Limb (tissue), 2 donors: Measurements from ENCODE around the gene INPP4B.
A peak's percentile ranks its signal among the peaks of the same experiment; 100 is the strongest.

ENCODE experiments used
- DNase-seq, 2 donors: peaks; one replicate each; pipeline ENCODE4 v3.0.0-alpha.2; 2016; ENCODE audit errors: extremely low spot score in 2 of 2

Gene INPP4B

GRCh38 chr4:142379277-142380051 lies 466.6 kb downstream of the INPP4B start:
- peak in 1 of 2 donors; percentile 27 for DNase-seq

DNA sequence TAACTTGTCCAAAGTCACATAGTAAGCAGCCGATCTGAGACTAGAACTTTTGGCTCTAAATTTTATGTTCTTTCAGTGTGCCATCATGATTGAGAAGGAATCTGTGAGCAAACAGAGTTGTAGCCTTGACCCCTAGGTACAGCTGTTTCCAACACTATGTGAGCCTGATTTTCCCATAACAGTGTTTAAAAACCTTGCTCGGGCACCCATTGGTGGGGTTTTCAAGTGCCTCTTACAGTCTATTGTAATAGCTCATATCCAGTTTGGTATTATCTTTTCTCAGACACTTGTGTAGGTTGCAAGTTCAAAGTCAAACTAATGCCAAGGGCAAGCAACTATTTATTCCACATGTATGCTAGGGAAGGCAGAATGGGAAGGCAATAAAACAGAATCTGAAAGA lies 467.9 kb downstream of the INPP4B start:
- no peak for DNase-seq

DNA sequence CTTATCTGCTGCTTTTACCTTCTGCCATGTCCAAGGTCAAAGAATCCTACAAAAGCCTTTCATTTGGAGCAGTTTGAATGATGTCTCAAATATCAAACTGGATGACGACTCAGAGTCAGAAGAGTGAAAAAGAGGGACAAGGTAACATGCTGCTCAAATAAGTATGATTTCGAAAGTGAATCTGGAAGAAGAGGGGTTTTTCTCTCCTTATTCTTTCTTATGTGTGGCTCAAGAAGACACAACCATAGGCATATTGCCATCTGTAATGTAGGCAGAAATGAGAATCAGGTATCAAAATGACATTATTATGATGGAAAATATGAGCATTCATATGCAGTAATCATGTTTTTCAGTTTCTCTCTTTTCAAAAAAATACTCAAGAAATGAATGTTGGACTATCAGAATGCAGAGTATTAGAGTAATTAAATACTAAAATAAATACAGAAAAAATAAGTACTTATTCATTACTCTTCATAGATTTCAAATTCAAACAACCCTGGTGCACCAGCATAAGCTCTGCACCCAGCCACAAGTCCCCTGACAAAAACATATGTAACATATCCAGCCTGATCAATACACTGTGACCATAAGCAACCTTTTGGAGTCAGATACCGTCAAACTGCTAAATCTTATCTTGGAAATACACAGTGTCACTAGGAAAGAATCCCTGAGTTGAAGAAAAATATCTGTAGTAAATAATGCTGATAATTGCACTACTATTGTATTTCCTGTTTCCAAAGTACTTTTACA lies 468.6 kb downstream of the INPP4B start:
- no peak for DNase-seq

DNA sequence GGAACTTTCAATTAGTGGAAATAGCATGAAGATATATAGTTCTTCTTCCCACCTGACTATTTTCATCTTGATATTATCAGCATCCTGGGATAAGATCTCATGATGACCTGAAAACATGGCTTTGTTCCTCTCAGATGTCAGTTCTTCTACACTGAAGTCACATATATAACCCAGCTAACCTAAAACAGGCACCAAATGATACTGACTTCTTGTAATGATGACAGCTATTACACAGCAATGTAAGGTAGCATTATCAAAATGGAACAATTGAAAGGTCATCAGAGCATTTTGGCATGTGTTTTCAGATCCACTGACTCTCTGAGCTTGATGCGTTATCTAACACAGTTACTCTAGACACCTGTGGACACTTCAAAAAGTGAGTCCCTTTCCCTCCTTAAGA lies 469.9 kb downstream of the INPP4B start:
- no peak for DNase-seq

DNA sequence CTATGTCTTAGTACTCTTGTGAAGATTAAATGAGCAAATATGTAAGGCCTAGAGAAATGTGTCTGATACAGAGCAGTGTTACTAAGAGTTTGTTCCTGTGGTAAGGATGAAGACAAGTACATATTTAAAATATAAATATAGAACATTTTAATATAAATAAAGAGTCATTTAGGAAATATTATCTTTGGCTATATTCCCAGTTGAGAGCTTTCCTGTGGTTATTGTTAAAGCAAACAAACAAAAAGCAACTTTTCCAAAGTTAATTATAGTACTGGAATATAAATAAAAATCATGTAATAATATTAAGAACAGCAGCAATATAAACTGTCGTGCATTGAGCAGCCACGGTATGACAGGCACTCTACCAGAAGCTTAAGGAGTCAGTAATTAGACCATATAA lies 472.5 kb downstream of the INPP4B start:
- no peak for DNase-seq

DNA sequence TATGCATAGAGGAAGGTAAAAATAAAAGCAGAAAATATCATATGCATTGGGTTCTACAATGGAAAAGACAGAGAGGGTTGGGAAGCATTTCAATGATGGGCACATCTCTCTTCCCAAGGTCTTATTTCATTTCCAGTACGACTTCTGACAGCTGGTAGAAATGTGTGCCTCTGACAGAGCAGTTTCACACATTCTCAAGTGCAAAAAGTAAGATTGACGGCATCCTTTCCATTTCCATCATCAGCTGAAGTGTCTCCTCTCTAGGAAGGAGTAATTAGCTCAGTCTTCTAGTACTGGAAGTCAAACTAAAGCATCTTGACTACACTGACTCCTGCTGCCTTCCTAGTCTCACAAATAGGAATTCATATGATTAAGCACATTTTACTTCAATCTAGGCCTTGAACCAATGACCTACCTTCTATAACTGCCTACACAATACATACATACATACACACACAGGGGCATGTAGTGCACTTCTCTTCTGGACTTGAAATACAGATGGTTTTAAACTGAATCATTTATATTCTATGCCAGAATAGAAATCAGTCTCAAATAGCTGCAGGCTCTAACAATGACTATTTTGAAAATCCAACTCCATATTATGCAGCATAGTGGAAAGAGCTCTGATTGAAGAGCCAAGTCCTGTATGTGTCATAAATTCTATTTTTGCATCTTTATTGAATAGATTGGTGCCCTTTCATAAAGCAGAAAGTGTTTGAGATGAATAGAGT lies 473.4 kb downstream of the INPP4B start:
- no peak for DNase-seq

GRCh38 chr4:142369141-142369540 lies 477.0 kb downstream of the INPP4B start:
- DNase-seq = no peak

- no peak for DNase-seq
These were observed 478.5 kb downstream of the INPP4B start for GRCh38 chr4:142367418-142368180.

DNA sequence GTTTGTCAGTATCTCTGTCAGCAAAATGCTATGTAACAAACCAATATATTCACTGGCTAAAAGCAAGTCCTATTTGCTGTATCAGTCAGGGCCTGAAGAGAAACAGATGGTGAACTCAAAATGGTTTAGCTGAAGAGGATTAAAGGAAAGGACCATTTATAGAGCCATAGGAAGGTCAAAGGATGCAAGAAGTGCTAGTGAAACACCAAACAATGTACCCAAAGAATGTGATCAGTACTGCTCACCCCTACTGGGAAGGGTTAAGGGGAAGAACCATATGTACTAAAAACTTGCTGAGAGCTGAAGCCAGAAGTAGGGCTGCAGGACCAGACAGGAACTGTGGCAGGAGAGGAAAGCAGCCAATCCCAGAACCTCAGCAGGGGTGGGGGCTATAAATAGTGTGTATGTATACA lies 479.3 kb downstream of the INPP4B start:
- DNase-seq = no peak

- DNase-seq = no peak
These were observed 480.7 kb downstream of the INPP4B start for GRCh38 chr4:142365391-142365790.

GRCh38 chr4:142363686-142364085 lies 482.4 kb downstream of the INPP4B start:
- no peak for DNase-seq

GRCh38 chr4:142361981-142362380 lies 484.1 kb downstream of the INPP4B start:
- DNase-seq = no peak

GRCh38 chr4:142360657-142361056 lies 485.4 kb downstream of the INPP4B start:
- DNase-seq = no peak

- no peak for DNase-seq
These were observed 487.4 kb downstream of the INPP4B start for GRCh38 chr4:142358656-142359055.

DNA sequence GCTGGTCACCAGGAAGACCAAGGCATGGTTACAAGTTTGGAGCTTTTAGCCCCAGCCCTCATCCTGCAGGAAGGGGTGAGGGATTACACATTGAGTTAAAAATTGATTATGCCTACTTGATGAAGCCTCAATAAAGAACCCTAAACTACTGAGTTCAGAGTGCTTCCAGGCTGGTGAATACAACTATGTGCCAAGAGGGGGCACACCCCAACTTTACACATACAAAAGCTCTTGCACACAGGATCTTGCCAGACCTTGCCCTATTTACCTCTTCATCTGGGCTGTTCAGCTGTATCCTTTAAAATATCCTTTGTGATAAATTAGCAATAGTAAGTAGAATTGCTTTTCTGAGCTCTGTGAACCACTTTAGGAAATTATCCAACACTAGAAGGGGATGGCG lies 489.3 kb downstream of the INPP4B start:
- DNase-seq = no peak

DNA sequence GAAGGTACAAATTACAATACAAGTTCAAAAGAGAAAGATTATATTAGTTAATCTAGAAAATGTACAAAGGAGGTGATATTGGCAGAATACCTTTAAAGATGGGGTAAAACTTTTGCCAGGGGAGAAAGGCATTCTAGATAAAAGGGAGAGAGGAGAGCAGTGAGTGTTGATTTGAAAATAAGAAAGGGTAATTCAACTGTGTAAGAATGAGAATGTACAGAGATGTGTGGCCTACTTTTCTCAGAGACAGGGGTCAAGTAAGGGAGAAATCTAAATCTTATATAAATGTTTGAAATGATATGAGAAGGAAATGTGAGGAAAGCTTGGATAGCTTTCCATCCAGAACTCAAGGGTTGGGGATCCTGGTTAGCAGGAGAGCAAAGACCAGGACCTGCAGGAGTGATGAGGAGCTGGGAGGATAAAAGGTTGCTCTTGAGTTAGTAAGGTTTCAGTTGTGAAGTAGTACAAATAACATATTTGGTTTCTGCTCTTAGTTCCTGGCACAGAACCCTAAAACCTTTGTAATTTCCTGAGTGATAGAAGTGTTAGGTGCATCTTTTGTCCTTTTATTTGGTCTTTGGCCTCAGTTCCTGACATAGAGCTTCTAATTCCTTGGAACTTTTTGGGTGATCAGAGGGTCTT lies 489.9 kb downstream of the INPP4B start:
- no peak for DNase-seq

- no peak for DNase-seq
These were observed 490.6 kb downstream of the INPP4B start for GRCh38 chr4:142355421-142355930.

DNA sequence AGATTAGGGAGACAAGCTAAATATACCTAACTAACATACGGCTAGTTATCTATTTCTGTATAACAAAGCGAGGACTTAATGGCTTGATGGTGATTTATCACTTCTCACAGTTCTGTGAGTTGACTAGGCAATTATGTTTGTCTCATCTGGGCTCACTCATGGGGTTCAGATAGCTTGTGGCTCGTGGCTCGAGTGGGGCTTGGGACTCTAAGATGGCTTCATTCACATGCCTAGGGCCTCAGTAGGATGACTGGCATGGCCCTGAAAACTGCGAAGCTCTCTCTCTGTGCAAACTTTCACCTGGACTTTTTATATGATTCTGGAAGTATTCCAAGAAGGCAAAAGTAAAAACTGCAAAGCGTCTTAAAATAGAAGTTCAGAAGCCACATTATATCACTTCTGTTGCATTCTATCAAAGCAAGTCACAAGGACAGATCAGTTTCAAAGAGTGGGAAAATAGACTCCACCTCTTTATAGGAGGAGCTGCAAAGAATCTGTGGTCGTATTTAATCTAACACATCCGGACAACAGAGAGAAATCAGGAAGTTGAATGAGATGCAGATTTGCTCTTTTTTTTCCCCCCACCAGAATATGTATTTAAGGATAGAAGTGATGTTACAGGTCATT lies 491.2 kb downstream of the INPP4B start:
- DNase-seq = no peak

DNA sequence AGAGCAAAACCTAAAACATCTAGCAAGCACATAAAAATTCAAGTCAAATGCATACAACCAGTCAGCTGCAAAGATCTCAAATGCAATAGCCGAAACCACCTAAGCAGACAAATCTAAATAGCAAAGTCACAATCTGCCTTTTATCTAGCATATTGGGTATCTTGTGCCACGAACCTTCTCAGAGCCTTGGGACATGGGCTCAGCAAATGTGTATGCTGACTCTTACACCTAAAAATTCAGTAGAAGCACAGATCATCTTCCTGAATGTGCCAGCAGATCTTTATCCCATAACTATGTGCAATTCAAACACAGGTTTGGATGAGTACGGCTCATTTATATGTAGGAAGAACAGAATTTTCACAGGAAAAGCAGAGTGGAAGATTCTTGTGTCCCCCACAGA lies 492.1 kb downstream of the INPP4B start:
- DNase-seq = no peak

GRCh38 chr4:142353149-142353738 lies 492.9 kb downstream of the INPP4B start:
- DNase-seq = peak in 1 of 2 donors; percentile 92
